NB4 (cell line): ENCODE data around the gene HOXC4.

Experiments used
- CTCF ChIP-seq: IDR thresholded peaks from one replicate; pipeline ENCODE4 v1.5.1; 2012; ENCODE audit warnings: low read depth, low read length
- MAX ChIP-seq: IDR thresholded peaks from 2 replicates; pipeline ENCODE4 v1.6.1; 2011; ENCODE audit warnings: low read depth, low read length
- MYC ChIP-seq: IDR thresholded peaks from 2 replicates; pipeline ENCODE4 v1.6.1; 2011; ENCODE audit warnings: low read depth, low read length
- POLR2A ChIP-seq: IDR thresholded peaks from 2 replicates; pipeline ENCODE4 v1.6.1; 2011; ENCODE audit warnings: mild to moderate bottlenecking; ENCODE audit not compliant: insufficient read length; ENCODE audit errors: extremely low read depth

DNA sequence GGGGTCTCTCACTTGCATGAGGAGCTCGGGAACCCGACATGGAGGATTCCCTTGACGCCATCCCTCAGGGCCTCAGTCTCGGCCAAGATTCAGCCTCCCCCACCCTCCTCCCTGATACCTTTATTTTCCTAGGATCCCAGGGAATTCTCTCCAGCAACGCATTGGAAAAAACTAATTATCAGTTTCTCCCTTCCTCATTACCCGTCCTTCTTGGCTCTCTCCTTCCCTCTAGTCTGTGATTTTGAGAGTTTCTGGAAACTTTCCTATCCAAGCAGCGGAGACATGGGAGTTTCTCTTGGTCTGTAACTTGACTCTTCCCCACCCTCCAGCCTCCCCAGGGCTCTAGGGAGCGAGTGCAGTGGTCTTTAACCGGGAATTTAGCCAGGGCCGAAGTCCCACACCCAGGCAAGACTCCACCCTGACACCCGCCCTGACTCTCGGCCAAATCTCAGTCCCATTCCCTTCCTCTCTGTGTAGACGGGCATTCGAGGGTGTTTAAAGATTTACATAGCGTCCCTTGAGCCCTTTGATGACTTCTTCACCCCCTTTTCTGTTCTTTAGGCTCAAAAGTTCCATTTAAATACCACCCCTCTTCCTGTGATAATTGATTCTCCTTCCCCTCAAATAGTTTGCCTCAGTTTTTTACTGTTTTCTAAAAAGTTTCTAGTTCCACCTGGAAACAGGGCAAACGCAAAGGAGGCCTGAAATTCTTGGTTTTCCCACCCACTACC, 14.1 kb upstream of the HOXC4 start:
- TF ChIP-seq CTCF (no peak), POLR2A (no peak), MYC (no peak), MAX (no peak)
